KMS-11 (cell line): ENCODE data around the gene HS6ST3.

ENCODE experiments used
- H2AFZ ChIP-seq: fragments of 200-600 bp; sonication (generic); 2 replicates; pipeline ENCODE4 v1.6.1; 2016; ENCODE audit warnings: antibody characterized with exemption, mixed run types, low read depth
- H3K27ac ChIP-seq: fragments of 200-600 bp; sonication (generic); 2 replicates; pipeline ENCODE4 v1.6.1; 2016; ENCODE audit warnings: mild to moderate bottlenecking, mixed run types
- H3K27me3 ChIP-seq: fragments of 200-600 bp; sonication (generic); 2 replicates; pipeline ENCODE4 v1.6.1; 2017; ENCODE audit warnings: mild to moderate bottlenecking, low read depth, mixed run types, moderate library complexity; ENCODE audit not compliant: insufficient read depth
- H3K36me3 ChIP-seq: fragments of 200-600 bp; sonication (generic); 2 replicates; pipeline ENCODE4 v1.6.1; 2017; ENCODE audit warnings: mild to moderate bottlenecking, mixed run types; ENCODE audit not compliant: insufficient read depth
- H3K4me1 ChIP-seq: fragments of 200-600 bp; sonication (generic); 2 replicates; pipeline ENCODE4 v1.6.1; 2016; ENCODE audit warnings: mild to moderate bottlenecking, low read depth, mixed run types; ENCODE audit not compliant: poor library complexity, severe bottlenecking
- H3K4me2 ChIP-seq: fragments of 200-600 bp; sonication (generic); 2 replicates; pipeline ENCODE4 v1.7.0; 2016; ENCODE audit warnings: mild to moderate bottlenecking, mixed run types
- H3K4me3 ChIP-seq: fragments of 200-600 bp; sonication (generic); IDR thresholded peaks from 2 replicates; pipeline ENCODE4 v1.6.1; 2017; ENCODE audit warnings: low read depth, low read length, mixed read lengths; ENCODE audit not compliant: insufficient read depth
- H3K79me2 ChIP-seq: fragments of 200-600 bp; sonication (generic); 2 replicates; pipeline ENCODE4 v1.6.1; 2016; ENCODE audit warnings: low read depth, mixed run types; ENCODE audit not compliant: insufficient read depth
- H3K9ac ChIP-seq: fragments of 200-600 bp; sonication (generic); 2 replicates; pipeline ENCODE4 v1.6.1; 2016; ENCODE audit warnings: mild to moderate bottlenecking, mixed run types
- H4K20me1 ChIP-seq: fragments of 200-600 bp; sonication (generic); 2 replicates; pipeline ENCODE4 v1.6.1; 2016; ENCODE audit warnings: mild to moderate bottlenecking, mixed run types; ENCODE audit not compliant: insufficient read depth
- TF ChIP-seq, protein P1 (sequence below): fragments of 200-600 bp; sonication (generic); conservative IDR thresholded peaks from 2 replicates; pipeline ENCODE4 v1.6.1; 2017; ENCODE audit warnings: low read depth, mild to moderate bottlenecking, antibody characterized with exemption, low read length, moderate library complexity, mixed read lengths

The HS6ST3 gene

DNA sequence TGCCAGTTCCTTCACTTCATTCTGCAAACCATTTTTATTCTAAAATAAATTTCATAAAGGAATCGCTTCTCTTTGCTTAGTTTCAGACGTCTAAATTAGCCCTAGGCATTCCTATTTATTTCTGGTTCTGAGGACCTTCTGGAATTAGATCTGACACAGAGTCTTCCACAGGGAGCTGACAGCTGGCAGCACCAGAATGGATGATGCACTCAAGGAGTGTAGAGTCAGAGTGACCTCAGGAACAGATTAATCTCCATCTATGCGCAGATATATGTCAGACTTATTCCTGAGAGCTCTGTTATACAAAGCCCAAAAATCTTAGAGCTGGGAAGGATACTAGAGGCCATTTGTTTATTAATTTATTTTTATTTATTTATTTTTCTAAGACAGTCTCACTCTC is 450.8 kb downstream of the HS6ST3 start:
- no peaks in the 10 kb centered on the region for H3K27me3 ChIP-seq

DNA sequence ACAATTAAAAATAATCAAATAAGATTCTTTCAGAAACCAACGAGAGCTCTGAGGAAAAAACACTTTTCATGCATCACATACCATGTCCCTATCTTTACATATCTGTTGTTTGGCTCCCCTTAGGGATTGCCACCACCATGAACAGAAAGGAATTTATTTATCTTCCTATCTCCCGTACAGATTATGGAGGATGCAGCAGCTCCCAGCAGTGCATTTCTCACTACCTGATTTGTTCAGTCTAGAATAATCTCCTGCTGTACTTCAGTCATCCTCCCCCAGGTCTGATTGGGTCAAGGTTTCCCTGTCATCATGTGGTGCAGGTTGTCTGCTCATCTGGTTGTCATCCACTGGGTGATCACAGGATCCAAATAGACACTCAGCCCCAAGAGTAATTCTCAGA is 453.1 kb downstream of the HS6ST3 start:
- Histone ChIP-seq H3K9ac (no peak overlapping the region), H3K27ac (no peak overlapping the region), H4K20me1 (no peaks in the 10 kb centered on the region), H2AFZ (no peak overlapping the region), H3K4me2 (no peak overlapping the region), H3K4me3 (no peak overlapping the region), H3K27me3 (no peaks in the 10 kb centered on the region), H3K36me3 (no peaks in the 10 kb centered on the region), H3K79me2 (no peaks in the 10 kb centered on the region), H3K4me1 (no peaks in the 10 kb centered on the region)
- TF ChIP-seq, protein P1, sequence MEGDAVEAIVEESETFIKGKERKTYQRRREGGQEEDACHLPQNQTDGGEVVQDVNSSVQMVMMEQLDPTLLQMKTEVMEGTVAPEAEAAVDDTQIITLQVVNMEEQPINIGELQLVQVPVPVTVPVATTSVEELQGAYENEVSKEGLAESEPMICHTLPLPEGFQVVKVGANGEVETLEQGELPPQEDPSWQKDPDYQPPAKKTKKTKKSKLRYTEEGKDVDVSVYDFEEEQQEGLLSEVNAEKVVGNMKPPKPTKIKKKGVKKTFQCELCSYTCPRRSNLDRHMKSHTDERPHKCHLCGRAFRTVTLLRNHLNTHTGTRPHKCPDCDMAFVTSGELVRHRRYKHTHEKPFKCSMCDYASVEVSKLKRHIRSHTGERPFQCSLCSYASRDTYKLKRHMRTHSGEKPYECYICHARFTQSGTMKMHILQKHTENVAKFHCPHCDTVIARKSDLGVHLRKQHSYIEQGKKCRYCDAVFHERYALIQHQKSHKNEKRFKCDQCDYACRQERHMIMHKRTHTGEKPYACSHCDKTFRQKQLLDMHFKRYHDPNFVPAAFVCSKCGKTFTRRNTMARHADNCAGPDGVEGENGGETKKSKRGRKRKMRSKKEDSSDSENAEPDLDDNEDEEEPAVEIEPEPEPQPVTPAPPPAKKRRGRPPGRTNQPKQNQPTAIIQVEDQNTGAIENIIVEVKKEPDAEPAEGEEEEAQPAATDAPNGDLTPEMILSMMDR, result no peak

More for the DNA sequence above, 450.8 kb downstream of the HS6ST3 start:
- no peak overlapping the region for H3K9ac ChIP-seq
- H3K4me3 ChIP-seq, result no peak overlapping the region
- TF ChIP-seq, protein P1, result no peak
- H3K36me3 ChIP-seq, result no peaks in the 10 kb centered on the region
- H3K4me1 ChIP-seq, result no peaks in the 10 kb centered on the region
- H3K4me2 ChIP-seq, result no peak overlapping the region
- no peak overlapping the region for H3K27ac ChIP-seq
- no peak overlapping the region for H2AFZ ChIP-seq
- no peaks in the 10 kb centered on the region for H3K79me2 ChIP-seq
- H4K20me1 ChIP-seq, result no peaks in the 10 kb centered on the region

DNA sequence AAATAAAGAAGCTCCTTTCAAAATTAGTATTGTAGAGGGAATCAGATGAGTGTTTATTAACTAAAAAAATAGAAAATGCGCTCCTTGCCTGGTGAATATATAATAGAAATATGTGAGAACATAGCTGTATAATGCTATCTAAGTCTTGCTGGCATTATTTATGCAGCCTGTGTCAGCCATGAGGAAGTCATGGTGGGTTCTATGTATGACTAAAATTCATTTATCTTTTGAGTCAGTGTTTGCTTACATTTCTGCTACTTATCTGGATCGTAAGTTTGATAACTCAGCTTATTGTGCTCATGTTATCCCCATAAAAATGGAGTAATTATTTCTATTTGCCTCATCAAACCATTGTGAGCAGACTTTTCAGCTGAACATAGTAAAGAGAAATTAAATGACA is 455.1 kb downstream of the HS6ST3 start:
- Histone ChIP-seq H3K27me3 (no peaks in the 10 kb centered on the region), H2AFZ (no peak overlapping the region), H3K4me1 (no peaks in the 10 kb centered on the region), H3K4me2 (no peak overlapping the region), H3K27ac (no peak overlapping the region), H3K36me3 (no peaks in the 10 kb centered on the region), H3K4me3 (no peak overlapping the region), H3K9ac (no peak overlapping the region), H3K79me2 (no peaks in the 10 kb centered on the region), H4K20me1 (no peaks in the 10 kb centered on the region)
- TF ChIP-seq, protein P1, result no peak

DNA sequence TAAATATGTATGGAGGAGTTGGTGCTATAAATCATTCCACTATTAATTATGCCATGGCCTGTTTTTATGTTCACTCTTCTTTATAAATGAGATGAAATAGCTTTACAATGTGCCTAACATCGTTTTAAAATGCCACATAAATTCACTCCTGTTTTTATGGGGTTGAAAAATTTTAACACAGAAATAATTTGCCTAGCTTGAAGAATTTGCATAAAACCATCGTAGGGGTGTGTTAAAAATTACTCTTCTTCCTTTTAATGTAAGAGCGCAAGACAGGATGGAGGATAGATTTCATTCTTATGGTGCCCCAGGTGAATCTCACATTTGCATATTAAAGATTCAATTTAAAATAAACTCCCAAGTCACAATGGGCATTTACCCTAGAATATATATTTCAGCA is 456.6 kb downstream of the HS6ST3 start:
- H3K27me3 ChIP-seq, result no peaks in the 10 kb centered on the region
- H3K4me3 ChIP-seq, result no peak overlapping the region
- no peaks in the 10 kb centered on the region for H4K20me1 ChIP-seq
- no peak overlapping the region for H3K9ac ChIP-seq
- no peaks in the 10 kb centered on the region for H3K36me3 ChIP-seq
- H3K27ac ChIP-seq, result no peak overlapping the region
- H3K4me1 ChIP-seq, result no peaks in the 10 kb centered on the region
- H3K4me2 ChIP-seq, result no peak overlapping the region
- no peaks in the 10 kb centered on the region for H3K79me2 ChIP-seq
- TF ChIP-seq, protein P1, result no peak
- H2AFZ ChIP-seq, result no peak overlapping the region

DNA sequence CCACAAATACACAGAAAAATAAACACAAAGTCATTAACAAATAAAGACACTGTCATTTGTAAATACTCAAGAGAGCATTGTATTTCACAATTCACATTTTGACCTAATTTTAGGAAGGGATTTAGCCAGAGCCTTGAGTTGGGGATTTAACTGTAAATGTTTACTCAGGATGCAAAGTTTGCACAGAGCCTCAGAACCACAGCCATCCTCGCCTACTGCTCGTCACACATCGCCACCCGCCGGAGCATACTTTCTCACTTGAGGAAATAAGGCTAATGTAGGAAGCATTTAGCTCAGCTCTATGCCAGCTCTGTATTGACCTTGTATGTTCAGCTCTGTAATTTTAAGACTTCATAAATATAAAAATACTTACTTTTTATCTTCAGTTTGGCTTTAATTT is 461.6 kb downstream of the HS6ST3 start:
- H4K20me1 ChIP-seq, result no peaks in the 10 kb centered on the region
- H3K79me2 ChIP-seq, result no peaks in the 10 kb centered on the region
- no peak overlapping the region for H3K9ac ChIP-seq
- H3K4me2 ChIP-seq, result no peak overlapping the region
- H3K27me3 ChIP-seq, result no peaks in the 10 kb centered on the region
- no peak overlapping the region for H3K27ac ChIP-seq
- no peaks in the 10 kb centered on the region for H3K36me3 ChIP-seq
- TF ChIP-seq, protein P1, result no peak
- H2AFZ ChIP-seq, result no peak overlapping the region
- H3K4me3 ChIP-seq, result no peak overlapping the region
- H3K4me1 ChIP-seq, result no peaks in the 10 kb centered on the region
